Testis (tissue), 3 donors: Measurements from ENCODE around the gene POLR2C. TPM values are rescaled to one million over a fixed set of nuclear protein-coding genes. Genes with fewer than 3 reads are reported as not detected.
A peak's percentile ranks its signal among the peaks of the same experiment; 100 is the strongest.

ENCODE experiments used
- DNase-seq: peaks from one replicate; pipeline ENCODE4 v3.0.0-alpha.2; 2019
- H3K27ac ChIP-seq, 2 donors: fragments of 200-600 bp; sonication (generic); one replicate each; pipeline ENCODE4 v1.5.1; 2019
- H3K27me3 ChIP-seq: fragments of 200-600 bp; sonication (generic); one replicate; pipeline ENCODE4 v1.5.1; 2019
- H3K36me3 ChIP-seq: fragments of 200-600 bp; sonication (generic); one replicate; pipeline ENCODE4 v1.5.1; 2017; ENCODE audit warnings: low read depth; ENCODE audit errors: missing control alignments
- H3K4me1 ChIP-seq: fragments of 200-600 bp; sonication (generic); one replicate; pipeline ENCODE4 v1.5.1; 2019
- H3K4me3 ChIP-seq, 2 donors: fragments of 200-600 bp; sonication (generic); one replicate each; pipeline ENCODE4 v1.5.1; 2017 to 2019
- H3K9me3 ChIP-seq: fragments of 200-600 bp; sonication (generic); one replicate; pipeline ENCODE4 v1.5.1; 2017
- POLR2A ChIP-seq: fragments of 450-650 bp; IDR thresholded peaks from one replicate; pipeline ENCODE4 v1.6.1; 2017; ENCODE audit warnings: antibody characterized with exemption, mild to moderate bottlenecking, moderate library complexity
- WGBS, 2 donors: methylation state at CpG; one replicate each; pipeline ENCODE4 v1.1.5; 2018; 5-methylcytosine and 5-hydroxymethylcytosine counted together
- intact Hi-C: fragments of 100-400 bp; cut with DNase I; formaldehyde crosslinking; loops from one replicate; pipeline ENCODE4 v1.15.1; 2023; ENCODE audit warnings: low total_unique reads
- polyA plus RNA-seq: library from polyadenylated mRNA; stranded (reverse); fragments of 350-450 nt; fragmentation: Illumina TruSeq; extraction: RNeasy Lipid Tissue Mini Kit (QIAGEN cat#74804); gene quantifications from one replicate; pipeline ENCODE4 v1.2.3, GENCODE V29; 2014; ENCODE audit warnings: low read depth, low replicate concordance; ENCODE audit not compliant: insufficient read depth
- total RNA-seq, 2 donors: library from RNA; depleted of rRNA; stranded (reverse); fragments of >200 nt; gene quantifications; one replicate each; pipeline ENCODE4 v1.2.3, GENCODE V29; 2016
- TF ChIP-seq, protein P1 (sequence below), 3 experiments: fragments of 450-650 bp in 2 of 3; fragments of 200-600 bp in 1 of 3; sonication (generic) in 1 of 3; IDR thresholded peaks; one replicate each; pipeline ENCODE4 v1.5.1; 2016 to 2019; ENCODE audit warnings: antibody characterized with exemption in 3 of 3, mild to moderate bottlenecking in 2 of 3, moderate library complexity in 1 of 3

POLR2C gene
- total and polyA plus RNA-seq, 3 donors from 2014 or later = 65.0 to 102 (median 88.7) TPM

DNA sequence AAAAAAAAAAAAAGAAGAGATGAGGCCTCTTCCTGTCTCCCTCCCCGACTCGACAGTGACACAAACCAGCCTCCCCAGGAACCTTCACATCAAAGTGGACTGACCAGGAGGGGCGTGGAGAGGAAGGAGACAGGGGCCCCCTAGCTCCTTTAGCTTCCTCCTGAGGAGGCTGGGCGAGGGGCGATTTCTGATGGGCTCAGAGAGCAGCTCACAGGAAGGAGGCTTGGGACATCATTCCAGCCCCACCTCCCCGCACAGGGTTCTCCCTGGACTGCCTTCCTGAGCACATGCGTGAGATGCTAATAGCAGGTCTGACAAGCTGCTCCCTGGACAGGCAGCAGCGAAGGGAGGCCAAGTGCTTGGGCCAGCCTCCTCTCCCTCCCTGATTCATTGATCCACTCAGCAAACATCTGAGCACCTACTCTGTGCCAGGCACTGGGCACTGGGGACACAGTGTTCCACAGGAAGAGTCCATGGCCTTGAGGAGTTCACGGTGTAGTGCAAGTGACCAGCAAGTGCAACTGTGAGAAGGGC lies 38.2 kb downstream of the POLR2C start:
- DNase-seq = peak; percentile 60
- H3K27me3 ChIP-seq = no peaks in the 10 kb centered on the region
- H3K36me3 ChIP-seq = no peaks in the 10 kb centered on the region
- WGBS, 2 donors = 62 to 63% methylated on average over 8 to 9 of the region's 9 CpGs
- no peak overlapping the region for H3K27ac ChIP-seq
- TF ChIP-seq, protein P1, sequence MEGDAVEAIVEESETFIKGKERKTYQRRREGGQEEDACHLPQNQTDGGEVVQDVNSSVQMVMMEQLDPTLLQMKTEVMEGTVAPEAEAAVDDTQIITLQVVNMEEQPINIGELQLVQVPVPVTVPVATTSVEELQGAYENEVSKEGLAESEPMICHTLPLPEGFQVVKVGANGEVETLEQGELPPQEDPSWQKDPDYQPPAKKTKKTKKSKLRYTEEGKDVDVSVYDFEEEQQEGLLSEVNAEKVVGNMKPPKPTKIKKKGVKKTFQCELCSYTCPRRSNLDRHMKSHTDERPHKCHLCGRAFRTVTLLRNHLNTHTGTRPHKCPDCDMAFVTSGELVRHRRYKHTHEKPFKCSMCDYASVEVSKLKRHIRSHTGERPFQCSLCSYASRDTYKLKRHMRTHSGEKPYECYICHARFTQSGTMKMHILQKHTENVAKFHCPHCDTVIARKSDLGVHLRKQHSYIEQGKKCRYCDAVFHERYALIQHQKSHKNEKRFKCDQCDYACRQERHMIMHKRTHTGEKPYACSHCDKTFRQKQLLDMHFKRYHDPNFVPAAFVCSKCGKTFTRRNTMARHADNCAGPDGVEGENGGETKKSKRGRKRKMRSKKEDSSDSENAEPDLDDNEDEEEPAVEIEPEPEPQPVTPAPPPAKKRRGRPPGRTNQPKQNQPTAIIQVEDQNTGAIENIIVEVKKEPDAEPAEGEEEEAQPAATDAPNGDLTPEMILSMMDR (IDR thresholded peaks at IDR 0.05) = no peak
- no peak for TF ChIP-seq POLR2A
- peaks cover 13% of the 10 kb centered on the region for H3K4me1 ChIP-seq
- no peaks in the 10 kb centered on the region for H3K9me3 ChIP-seq
- intact Hi-C loops = no loop called here
- no peak overlapping the region for H3K4me3 ChIP-seq

DNA sequence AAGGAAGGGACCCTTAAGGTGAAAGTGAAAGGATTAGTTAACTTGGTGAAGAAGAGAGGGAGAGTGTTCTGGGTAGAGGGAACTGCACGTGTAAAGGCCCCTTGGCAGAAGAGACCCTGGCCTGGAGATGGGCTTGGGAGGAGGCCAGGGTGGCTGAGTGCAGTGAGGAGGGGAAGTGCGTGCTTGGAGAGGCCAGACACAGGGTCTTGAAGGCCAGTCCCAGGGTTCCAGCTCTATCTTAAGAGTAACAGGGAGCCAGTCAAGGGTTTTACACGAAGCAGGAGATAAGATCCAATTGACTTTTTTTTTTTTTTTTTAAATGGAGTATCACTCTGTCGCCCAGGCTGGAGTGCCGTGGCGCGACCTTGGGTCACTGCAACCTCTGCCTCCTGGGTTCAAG lies 39.0 kb downstream of the POLR2C start:
- H3K9me3 ChIP-seq = no peaks in the 10 kb centered on the region
- 74 to 80% methylated on average over 7 of the region's 7 CpGs for WGBS, 2 donors
- TF ChIP-seq POLR2A = no peak
- TF ChIP-seq, protein P1 (IDR thresholded peaks at IDR 0.05) = no peak
- peaks cover 13% of the 10 kb centered on the region for H3K4me1 ChIP-seq
- H3K27me3 ChIP-seq = no peaks in the 10 kb centered on the region
- no peak for DNase-seq
- H3K4me3 ChIP-seq = no peak overlapping the region
- H3K27ac ChIP-seq = no peak overlapping the region
- no peaks in the 10 kb centered on the region for H3K36me3 ChIP-seq
- intact Hi-C loops = no loop called here

- no peak overlapping the region for H3K4me3 ChIP-seq
- intact Hi-C loops = no loop called here
- H3K36me3 ChIP-seq = no peaks in the 10 kb centered on the region
- WGBS, 2 donors = 80 to 83% methylated on average over 12 of the region's 12 CpGs
- peaks cover 13% of the 10 kb centered on the region for H3K4me1 ChIP-seq
- no peaks in the 10 kb centered on the region for H3K27me3 ChIP-seq
- H3K9me3 ChIP-seq = no peaks in the 10 kb centered on the region
- DNase-seq = no peak
- no peak overlapping the region for H3K27ac ChIP-seq
- TF ChIP-seq POLR2A = no peak
- TF ChIP-seq, protein P1 (IDR thresholded peaks at IDR 0.05) = no peak
Measured at GRCh38 chr16:57502048-57502775, 39.7 kb downstream of the POLR2C start.

DNA sequence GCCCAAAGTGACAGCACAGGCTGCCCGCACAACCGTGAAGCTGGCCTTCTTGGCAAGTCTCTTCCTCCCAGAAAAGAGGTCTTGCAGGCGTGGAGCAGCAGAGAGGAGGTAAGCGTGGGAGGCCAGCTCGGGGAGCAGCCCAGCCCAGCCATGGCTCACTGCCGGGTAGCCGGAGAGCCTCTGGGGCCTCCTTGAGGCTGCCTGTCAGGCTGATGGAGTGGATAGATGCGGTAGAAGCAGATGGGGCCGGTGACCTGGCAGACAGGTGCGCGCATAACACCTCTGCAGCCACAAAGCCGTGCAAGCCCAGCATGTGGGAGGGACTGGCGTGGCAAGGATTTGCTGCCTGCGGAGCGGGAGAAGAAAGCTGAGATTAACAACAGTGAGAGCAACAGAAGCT lies 40.9 kb downstream of the POLR2C start:
- peaks cover 13% of the 10 kb centered on the region for H3K4me1 ChIP-seq
- TF ChIP-seq, protein P1 (IDR thresholded peaks at IDR 0.05) = no peak
- no peak for TF ChIP-seq POLR2A
- H3K27ac ChIP-seq = no peak overlapping the region
- DNase-seq = peak; percentile 65
- intact Hi-C loops = no loop called here
- H3K4me3 ChIP-seq = no peak overlapping the region
- H3K27me3 ChIP-seq = no peaks in the 10 kb centered on the region
- 62 to 65% methylated on average over 15 of the region's 15 CpGs for WGBS, 2 donors
- no peaks in the 10 kb centered on the region for H3K36me3 ChIP-seq
- H3K9me3 ChIP-seq = no peaks in the 10 kb centered on the region

DNA sequence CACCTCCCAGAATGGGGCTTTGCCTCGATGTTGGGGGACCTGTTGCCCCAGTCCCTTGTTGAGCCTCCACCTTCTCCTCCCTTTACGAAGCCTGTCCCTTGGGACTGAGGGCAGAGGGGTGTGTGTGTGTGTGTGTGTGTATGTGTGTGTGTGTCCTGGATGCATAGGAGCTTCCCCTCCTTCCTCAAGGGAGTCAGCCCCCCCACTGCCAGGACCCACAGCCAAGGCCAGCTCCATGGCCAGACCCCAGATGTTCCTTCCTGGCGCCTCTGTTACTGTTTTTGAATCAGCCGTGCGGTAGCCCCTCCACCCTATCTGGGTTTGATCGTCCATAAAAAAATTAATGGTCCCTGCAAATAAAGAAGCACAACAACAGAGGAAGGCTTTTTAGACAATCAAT lies 41.5 kb downstream of the POLR2C start:
- DNase-seq = no peak
- 66 to 69% methylated on average over 5 to 6 of the region's 6 CpGs for WGBS, 2 donors
- no peaks in the 10 kb centered on the region for H3K9me3 ChIP-seq
- peaks cover 13% of the 10 kb centered on the region for H3K4me1 ChIP-seq
- no peaks in the 10 kb centered on the region for H3K27me3 ChIP-seq
- no peaks in the 10 kb centered on the region for H3K36me3 ChIP-seq
- intact Hi-C loops = no loop called here
- H3K27ac ChIP-seq = no peak overlapping the region
- TF ChIP-seq POLR2A = no peak
- TF ChIP-seq, protein P1 (IDR thresholded peaks at IDR 0.05) = no peak
- H3K4me3 ChIP-seq = no peak overlapping the region
